ENCODE results near the gene STAG2. TPM values are rescaled to one million over a fixed set of nuclear protein-coding genes. Genes with fewer than 3 reads are reported as not detected.
"Not testable (repeated sequence)": the region's sequence is repeated elsewhere in the genome, so short reads cannot be mapped to it uniquely, and the experiment has no call there.

Gene STAG2
- total RNA-seq, result 30.0 TPM
- long read RNA-seq, full-length matches to known transcripts, result 9 of 22 reads
- long read RNA-seq, partial matches to known transcripts, result 3 of 22 reads
- long read RNA-seq, other reads (novel, unspliced or antisense), result 10 of 22 reads

DNA sequence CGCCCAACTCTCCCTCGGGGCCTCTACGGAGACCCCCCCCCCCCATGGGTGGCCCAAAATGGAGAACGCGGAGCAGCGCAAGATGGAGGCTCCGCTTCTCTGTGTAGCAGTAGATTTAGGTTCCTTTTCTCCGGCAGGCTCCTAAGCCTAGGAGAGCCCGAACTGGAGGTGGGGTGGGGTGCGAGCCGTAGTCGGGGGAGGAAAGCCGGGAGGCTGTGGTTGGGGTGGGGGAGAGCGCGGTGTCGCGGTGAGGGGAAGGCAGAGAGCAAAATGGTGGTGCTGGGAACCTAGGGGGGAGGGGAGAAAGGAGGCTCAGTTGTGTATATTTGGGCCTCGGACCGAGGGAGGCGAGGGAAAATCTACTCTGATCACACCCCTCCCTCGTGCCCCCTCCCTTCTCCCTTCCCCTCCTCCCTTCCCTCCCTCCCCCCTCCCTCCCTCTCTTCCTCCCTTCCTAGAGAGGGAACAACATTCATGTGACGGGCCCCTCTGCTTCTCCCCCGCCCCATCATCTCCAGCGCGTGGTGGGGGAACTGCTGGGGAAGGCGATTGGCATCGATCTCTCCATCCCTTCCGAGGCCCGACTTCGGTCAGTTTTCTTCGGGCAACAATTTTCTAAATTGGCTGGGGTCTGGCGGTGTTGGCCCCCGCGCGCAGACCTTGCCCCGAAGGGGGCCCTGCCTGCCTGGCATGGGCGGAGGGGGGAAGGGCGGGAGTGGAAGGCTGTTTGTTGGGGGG, at the start of gene STAG2:
STAG2 (plus strand) TSS at position 439 of the 738 bp plus-strand sequence. CDS start 60,922 bp downstream, outside the sequence.
- DNase-seq, result peak; percentile 78
- peak; percentile 70 for ATAC-seq (ENCODE audit: poor library complexity)
- intact Hi-C loops (cut with DNase I), result no loop called here

DNA sequence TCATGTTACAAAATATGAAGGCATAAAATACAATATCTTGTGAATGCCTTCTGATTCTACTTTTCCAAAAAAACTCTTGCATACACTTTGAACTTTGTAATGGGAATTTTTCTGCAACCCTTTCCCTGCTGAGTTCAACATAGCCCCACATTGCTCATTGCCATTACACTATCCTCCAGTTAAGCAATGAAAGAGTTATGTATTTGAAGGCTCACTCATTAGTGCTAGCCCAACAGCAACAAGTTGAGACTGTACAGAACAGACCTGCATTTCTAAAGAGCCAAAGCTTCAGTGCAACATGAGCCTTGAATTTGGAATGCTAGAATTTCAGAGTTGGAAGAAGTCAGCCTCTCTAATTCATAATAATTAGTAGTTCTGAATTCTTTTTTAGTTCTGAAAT, 44.4 kb upstream of the STAG2 start:
- ATAC-seq (ENCODE audit: poor library complexity) (no peak), DNase-seq (no peak)
- intact Hi-C loops (cut with DNase I), result no loop called here

DNA sequence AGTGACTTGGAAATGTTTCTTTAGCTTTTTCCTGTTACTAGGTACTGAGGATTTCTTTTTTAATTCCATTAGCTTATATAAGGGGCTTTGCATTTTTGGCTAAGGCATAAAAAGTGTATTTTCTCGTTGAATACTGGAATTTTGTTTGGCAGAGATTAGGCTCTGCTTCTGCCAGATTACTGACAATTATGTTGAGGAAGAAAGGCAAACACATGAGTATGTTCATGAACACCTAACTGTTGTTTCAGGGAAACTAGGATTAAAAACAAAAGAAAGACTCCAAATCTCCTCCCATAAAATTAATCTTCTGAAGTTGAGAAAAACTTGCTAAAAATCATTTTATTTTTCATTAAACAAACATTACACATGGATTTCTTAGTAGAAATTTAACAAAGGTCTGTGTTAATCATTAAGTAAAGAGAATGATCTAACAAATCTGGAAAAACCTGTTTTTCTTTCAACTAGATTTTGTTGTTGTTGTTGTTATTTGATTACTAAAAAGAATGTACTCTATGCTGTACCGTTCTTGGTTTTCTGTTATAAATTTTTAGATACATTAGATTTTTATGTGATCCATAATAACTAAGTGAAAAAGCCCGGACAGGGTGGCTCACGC, 43.3 kb upstream of the STAG2 start:
- ATAC-seq (ENCODE audit: poor library complexity) (no peak), DNase-seq (no peak)
- intact Hi-C loops (cut with DNase I), result no loop called here

DNA sequence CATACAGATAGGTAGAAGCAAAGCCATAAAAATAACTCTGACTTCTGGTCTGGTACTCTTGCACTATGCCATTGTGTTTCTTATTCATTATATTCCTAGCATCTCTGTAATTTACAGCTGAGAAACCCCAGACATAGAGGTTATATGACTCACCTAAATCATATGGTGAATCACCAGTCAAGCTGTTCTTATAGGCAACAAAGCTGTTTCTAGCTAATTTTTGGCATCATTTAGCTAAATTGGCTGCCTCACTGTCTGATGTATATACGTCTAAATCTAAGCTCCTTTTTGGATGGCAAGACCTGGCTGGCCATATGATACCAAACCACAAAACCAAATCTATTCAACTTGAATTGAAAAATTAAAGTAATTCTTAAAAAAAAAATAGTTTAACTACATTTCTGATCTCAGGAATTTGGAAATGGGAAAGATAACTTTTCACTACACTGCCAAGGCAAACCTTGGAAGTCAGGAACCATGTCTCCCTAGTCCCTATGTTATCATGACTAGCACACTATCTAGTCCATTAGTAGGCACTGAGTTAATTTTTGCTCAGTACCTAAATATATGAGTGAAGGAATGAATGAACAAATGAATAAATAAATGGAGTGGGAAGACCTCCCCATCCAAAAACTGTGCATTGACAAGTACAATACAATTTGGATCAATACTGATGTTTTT, 41.3 kb upstream of the STAG2 start:
- no peak for DNase-seq
- no peak for ATAC-seq (ENCODE audit: poor library complexity)
- intact Hi-C loops (cut with DNase I), result no loop called here

DNA sequence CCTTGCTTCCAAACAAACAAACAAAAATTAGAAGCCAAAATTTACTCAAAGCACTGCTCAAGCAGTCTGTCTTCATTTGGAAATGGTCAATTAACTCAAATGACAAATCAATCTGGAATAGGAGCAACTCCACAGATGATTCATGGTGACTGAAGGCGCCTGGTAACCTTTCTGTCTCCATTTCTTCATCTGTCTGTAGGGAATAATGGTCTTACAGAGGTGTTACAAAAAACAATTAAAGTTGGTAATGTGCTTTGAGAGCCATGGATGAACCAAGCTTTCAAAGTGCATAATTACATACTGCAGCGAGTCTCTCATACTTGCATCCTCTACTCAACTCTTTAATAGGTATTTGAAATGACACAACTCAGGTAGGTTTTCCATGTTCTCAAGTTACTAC, 38.3 kb upstream of the STAG2 start:
- DNase-seq, result no peak
- intact Hi-C loops (cut with DNase I), result no loop called here
- ATAC-seq (ENCODE audit: poor library complexity), result no peak

DNA sequence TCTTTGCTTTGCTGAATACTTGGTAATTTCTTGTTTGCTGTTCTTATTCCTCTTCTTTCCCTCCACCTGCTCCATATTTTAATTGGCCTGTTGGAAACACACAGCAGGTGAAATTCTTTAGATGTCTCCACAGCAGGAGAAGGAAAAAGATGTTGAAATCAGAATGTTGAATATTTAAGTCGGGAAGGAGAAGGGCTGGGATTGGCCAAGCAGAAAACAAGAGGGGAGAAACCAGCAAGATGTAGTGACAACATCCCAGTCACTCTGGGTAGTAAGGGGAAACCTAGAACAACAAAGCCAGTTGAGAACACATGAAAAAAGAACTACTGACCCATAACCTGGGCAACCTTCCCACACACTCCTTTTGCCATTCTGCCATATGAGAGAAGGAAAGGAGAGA, 37.3 kb upstream of the STAG2 start:
- DNase-seq, result no peak
- intact Hi-C loops (cut with DNase I), result no loop called here
- no peak for ATAC-seq (ENCODE audit: poor library complexity)

DNA sequence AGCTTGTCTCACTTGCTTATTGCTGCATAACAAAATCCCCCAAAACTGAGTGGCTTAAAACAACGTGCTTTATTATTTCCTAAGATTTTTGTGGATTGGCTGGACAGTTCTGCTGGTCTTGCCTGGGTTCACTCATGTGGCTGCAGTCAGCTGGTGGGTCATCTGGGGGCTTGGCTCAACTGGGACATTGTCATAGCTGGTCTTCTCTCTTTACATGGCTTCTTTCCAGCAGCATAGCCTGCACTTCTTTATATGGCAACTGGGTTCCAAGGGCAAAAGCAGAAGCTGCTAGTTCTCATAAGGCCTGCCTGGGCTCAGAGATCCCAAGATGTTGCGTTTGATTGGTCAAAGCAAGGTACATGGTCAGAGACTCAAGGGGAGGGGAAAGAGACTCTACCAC, 33.7 kb upstream of the STAG2 start:
- DNase-seq (no peak), ATAC-seq (ENCODE audit: poor library complexity) (no peak)
- intact Hi-C loops (cut with DNase I), result no loop called here

DNA sequence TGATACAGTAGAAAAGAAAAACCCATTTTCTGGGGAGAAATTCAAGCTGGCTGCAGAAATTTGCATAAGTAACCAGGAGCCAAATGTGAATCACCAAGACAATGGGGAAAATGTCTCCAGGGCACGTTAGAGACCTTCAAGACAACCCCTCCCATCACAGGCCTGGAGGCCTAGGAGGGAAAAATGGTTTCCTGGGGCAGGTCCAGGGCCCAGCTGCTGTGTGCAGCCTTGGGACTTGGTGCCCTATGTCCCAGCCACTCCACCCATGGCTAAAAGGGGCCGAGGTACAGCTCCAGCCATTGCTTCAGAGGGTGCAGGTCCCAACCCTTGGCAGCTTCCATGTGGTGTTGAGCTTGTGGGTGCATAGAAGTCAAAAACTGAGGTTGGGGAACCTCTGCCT, 29.5 kb upstream of the STAG2 start:
- ATAC-seq (ENCODE audit: poor library complexity); intact Hi-C loops (cut with DNase I); DNase-seq: not testable (repeated sequence)

DNA sequence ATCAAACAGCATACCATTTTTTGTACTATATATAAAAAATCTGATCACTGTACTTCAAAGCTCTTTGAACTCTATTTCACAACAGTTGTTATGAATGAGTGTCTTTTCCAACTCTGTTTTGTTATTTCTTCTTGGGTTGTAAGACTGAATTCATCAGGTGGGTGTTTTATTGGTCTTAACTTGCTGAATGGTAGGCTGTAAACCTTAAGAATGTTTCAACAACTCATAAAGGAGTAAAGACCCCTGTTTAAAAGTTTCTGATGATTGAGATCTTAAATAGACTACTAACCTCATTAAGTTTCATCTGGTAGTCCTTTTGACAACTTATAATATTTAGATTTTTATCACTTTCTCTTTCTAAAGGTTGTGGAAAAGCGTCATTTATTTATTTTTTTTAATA, 18.4 kb upstream of the STAG2 start:
- ATAC-seq (ENCODE audit: poor library complexity), result no peak
- DNase-seq, result no peak
- intact Hi-C loops (cut with DNase I), result no loop called here

DNA sequence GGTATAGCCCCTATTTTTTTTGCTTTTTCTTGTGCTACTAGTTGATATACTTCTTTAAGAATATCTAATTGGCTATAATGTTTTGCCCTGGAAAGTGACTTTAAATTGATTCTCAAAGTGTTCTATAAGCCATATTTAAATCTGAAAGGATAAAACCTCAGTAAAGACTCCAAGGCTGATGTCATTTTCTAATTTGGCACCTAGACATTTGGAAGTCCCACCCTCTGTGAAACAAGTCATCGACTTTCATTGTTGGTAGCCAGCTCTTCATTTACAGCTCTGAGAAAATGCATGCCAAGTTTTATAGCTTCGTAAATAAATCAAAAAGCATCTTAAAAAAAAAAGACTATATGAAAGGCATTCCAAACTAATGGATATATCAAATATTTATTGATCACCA, 18.0 kb upstream of the STAG2 start:
- ATAC-seq (ENCODE audit: poor library complexity) (no peak), DNase-seq (no peak)
- intact Hi-C loops (cut with DNase I), result no loop called here

DNA sequence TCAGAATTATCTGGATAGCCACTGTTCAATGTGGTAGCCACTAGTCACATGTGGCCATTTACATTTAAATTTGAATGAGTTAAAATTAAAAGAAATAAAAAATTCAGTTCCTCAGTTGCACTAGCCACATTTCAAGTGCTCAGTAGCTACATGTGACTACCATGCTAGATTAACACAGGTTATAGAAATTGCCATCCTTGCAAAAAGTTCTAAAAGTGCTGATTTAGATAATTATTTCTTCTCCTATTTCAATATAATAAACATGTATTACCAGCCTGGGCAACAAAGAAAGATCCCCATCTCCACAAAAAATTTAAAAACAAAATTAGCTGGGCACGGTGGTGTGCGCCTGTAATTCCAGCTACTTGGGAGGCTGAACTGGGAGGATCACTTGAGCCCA, 11.7 kb upstream of the STAG2 start:
- intact Hi-C loops (cut with DNase I), result no loop called here

DNA sequence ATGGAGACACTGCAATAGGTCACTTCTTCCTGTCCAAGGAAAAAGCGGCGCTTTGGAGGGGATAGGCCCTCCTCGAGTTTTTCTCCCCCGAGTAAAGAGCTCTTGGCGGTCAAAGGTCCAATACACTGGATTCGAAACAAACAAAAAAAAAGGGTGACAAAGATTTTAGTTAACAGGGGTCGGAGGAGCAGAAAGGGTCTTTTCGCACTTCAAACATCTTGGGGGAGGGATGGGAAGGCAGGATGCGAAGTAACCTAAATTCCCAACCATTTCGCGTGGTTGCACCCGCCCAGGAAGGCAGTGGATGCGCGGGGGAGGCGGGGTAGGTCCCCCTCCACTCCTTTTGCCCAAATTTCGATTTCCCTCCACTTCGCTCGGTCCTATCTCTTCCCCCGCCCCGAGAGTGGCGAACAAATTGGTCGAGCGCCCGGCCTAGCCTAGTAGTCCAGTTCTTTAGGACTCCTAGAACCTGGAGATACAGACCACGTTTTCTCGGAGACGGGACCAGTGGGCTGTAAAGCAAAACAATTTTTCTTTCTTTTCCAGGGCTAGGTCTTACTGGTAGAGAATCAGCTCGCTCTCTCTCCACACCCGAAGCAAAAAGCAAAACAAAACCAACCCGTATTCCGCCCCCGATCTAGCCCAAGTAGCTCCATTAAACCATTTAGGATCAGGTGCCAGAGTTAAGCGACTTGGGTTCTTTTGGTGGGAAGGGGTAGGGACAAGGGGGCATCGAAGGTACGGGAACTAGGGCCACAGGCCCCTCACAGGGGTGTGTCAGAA, 2.0 kb upstream of the STAG2 start:
- intact Hi-C loops (cut with DNase I), result no loop called here
- ATAC-seq (ENCODE audit: poor library complexity) (peak; percentile 28), DNase-seq (peak; percentile 72)

More for the DNA sequence above, 11.7 kb upstream of the STAG2 start:
- ATAC-seq (ENCODE audit: poor library complexity) (no peak), DNase-seq (no peak)

DNA sequence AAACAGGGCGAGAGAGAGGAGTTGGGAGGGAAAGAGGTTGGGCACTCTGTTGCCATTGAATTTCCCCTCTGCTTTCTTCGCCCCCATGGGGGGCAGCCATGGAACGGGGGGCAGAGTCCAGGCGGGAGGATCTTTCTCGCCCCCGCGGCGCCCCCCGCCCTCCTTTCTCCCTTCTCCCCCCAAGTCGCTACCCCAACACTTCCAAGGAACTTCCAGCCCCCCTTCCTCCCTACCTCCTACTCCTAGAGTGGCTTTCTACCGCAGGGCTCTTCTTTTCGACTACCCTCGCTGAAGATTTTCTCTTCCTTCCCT, 594 bp upstream of the STAG2 start:
- intact Hi-C loops (cut with DNase I), result no loop called here
- no peak for ATAC-seq (ENCODE audit: poor library complexity)

DNA sequence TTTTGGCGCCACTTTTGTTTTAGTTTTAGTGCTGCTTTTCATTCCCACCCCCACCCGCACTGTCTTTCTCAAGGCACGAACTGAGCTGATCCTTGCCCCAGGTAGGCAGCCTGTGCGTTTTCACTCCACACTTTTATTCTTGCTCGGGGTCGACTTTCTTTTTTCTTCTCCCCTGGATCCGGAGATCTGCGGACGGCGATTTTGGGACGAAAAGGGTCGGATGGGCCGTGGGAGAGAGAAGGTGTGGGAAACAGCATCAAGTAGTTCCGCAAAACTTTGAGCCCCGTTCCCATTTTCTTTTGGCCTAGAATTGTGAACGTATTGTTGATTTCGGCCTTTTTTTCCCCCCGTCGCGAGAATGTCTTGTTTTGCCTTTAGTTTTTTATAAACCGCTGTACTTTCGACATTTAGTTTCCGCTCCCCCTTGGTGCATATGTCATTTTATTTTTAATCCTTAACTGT, 531 bp downstream of the STAG2 start:
- DNase-seq (no peak), ATAC-seq (ENCODE audit: poor library complexity) (no peak)
- intact Hi-C loops (cut with DNase I), result no loop called here

More for the DNA sequence above, 594 bp upstream of the STAG2 start:
- DNase-seq, result no peak

DNA sequence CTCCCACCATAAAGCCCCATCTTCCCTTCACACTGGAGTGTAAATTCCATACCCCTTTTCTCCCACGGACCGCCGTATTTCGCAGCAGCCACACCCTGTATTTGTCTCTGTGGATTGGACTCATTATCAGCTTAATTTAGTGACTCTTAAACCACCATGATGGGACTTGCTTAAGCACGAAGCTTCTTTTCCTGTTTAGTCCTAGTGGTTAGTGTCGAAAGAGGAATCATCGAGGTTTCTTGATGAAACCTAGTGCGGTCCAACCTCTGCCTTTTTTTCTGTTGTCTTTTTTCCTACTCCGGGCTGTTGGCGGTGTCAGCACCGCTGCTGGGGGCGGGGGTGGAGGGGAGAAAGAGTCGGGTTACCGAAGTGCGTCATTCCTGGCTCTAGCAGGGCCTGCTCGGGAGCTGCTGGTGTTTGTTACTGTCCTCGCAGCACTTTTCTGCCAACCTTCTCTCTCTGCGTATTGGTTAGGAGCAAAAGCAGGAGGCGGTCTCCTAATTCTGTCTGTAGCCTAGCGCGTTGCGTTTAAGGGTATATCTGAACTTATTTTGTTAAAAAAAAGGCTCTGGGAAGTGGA, 1.4 kb downstream of the STAG2 start:
- intact Hi-C loops (cut with DNase I), result no loop called here
- DNase-seq, result peak; percentile 89
- ATAC-seq (ENCODE audit: poor library complexity), result peak; percentile 71

DNA sequence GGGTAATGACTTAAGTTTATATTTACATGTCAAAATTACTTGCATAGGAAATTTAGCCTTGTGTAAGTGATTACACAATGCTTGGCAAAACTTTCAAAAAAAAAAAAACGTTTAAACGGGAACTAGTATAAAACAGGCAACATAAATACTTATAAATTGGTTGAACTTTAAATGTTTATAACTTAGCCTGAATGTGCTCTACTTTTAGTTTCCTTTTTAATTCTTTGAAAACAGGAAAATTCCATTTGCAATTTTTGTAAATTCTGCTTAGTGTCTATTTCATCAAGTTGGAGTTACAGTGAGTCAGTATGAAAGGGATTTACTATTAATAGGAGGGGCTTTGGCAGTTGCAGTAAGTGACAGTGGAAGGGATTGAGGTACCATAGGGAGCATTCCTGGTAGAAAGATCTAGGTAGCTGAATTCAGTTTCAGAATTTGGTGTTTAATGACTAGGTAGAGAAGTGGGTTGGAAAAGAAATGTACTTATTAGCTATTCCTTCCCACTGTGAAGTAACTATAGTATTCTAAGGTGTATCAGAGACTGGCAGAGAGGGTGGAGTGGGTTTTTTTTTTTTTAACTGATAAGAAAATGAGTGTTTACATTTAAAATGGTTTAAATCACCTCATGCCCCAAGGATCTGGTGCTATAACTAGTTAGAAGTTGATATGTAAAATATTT, 2.8 kb downstream of the STAG2 start:
- intact Hi-C loops (cut with DNase I), result no loop called here
- no peak for DNase-seq
- no peak for ATAC-seq (ENCODE audit: poor library complexity)

DNA sequence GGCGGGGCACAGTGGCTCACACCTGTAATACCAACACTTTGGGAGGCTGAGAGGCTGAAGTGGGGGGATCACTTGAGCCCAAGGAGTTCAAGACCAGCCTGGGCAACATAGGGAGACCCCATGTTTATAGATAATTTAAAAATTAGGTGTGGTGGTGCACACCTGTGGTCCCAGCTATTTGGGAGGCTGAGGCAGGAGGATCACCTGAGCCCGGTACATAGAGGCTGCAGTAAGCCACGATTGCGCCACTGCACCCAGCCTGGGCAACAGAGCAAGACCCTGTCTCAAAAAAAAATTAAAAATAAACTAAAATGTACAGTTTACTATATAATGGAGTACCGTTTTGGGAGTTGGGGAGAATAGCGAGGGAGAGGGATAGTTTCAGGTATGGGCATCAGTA, 4.2 kb downstream of the STAG2 start:
- no peak for ATAC-seq (ENCODE audit: poor library complexity)
- intact Hi-C loops (cut with DNase I), result no loop called here
- DNase-seq, result no peak

DNA sequence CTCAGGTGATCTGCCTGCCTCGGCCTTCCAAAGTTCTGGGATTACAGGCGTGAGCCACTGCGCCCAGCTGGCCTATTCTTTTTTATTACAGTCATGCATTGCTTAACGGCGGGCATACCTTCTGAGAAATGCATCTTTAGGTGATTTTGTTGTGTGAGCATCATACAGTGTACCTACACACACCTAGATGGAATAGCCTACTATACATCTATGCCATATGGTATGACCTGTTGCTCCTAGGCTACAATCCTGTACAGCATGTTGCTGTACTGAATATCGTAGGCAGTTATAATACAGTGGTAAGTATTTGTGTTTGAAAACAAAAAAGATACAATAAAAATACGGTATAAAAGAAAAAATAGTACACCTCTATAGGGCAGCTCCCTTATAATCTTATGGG, 6.0 kb downstream of the STAG2 start:
- ATAC-seq (ENCODE audit: poor library complexity) (no peak), DNase-seq (no peak)
- intact Hi-C loops (cut with DNase I), result no loop called here

Measured in Right ventricle myocardium superior (tissue), 1 donor.